ENCODE data around the gene MYADM.

Gene MYADM

DNA sequence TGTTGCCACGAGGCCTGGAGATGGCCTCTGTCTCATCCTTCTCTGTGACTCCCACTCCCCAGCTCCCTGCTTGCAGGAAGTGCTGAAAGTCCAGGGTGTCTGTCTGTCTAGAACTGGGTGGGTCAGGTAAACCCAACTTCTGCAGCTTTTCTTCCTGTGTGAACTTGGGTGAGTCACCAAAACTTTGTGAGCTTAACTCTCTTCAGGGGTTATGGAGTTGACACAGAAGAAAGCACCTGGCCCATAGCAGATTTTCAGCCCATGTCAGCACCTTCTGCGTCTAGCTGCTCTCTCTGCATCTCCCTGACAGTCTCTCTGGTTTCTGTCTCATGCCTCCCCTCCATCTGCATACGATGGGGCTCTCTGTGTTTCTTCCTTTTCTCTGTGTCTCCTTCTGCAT is 37.2 kb downstream of the MYADM start:
- TF ChIP-seq POLR2AphosphoS5 (IDR thresholded peaks at IDR 0.05; ENCODE audit: low read depth, low read length) (no peak), FOXP2 (optimal IDR thresholded peaks at IDR 0.05; ENCODE audit: borderline replicate concordance, extremely low read depth, extremely low read length, insufficient read depth) (no peak), TAF1 (IDR thresholded peaks at IDR 0.05; ENCODE audit: borderline replicate concordance, insufficient read depth, low read length) (no peak), SIN3A (IDR thresholded peaks at IDR 0.05; ENCODE audit: borderline replicate concordance, insufficient read depth, low read length) (no peak)
- TF ChIP-seq, protein P1, sequence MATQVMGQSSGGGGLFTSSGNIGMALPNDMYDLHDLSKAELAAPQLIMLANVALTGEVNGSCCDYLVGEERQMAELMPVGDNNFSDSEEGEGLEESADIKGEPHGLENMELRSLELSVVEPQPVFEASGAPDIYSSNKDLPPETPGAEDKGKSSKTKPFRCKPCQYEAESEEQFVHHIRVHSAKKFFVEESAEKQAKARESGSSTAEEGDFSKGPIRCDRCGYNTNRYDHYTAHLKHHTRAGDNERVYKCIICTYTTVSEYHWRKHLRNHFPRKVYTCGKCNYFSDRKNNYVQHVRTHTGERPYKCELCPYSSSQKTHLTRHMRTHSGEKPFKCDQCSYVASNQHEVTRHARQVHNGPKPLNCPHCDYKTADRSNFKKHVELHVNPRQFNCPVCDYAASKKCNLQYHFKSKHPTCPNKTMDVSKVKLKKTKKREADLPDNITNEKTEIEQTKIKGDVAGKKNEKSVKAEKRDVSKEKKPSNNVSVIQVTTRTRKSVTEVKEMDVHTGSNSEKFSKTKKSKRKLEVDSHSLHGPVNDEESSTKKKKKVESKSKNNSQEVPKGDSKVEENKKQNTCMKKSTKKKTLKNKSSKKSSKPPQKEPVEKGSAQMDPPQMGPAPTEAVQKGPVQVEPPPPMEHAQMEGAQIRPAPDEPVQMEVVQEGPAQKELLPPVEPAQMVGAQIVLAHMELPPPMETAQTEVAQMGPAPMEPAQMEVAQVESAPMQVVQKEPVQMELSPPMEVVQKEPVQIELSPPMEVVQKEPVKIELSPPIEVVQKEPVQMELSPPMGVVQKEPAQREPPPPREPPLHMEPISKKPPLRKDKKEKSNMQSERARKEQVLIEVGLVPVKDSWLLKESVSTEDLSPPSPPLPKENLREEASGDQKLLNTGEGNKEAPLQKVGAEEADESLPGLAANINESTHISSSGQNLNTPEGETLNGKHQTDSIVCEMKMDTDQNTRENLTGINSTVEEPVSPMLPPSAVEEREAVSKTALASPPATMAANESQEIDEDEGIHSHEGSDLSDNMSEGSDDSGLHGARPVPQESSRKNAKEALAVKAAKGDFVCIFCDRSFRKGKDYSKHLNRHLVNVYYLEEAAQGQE (IDR thresholded peaks at IDR 0.05; ENCODE audit: insufficient read depth in 1 of 2, low read depth in 2 of 2, low read length in 2 of 2) = no peak

DNA sequence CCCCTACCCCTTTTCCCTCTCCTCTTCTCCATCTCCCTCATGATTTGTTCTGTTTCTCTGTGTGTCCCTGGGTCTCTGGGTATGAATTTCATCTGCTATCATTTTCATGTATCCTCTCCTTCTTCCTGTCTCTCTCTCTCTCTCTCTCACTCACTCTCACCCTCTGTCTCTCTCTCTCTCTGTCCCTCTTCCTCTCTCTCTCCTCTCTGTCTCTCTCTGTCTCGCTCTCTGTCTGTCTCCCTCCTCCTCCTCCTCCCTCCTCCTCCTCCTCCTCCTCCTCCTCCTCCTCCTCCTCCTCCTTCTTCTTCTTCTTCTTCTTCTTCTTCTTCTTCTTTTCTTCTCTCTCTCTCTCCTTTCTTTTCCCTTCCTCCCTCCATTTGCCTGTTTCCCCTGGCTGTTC is 38.1 kb downstream of the MYADM start:
- TF ChIP-seq FOXP2 (optimal IDR thresholded peaks at IDR 0.05; ENCODE audit: borderline replicate concordance, extremely low read depth, extremely low read length, insufficient read depth) = no peak
- TF ChIP-seq SIN3A (IDR thresholded peaks at IDR 0.05; ENCODE audit: borderline replicate concordance, insufficient read depth, low read length) = no peak
- no peak for TF ChIP-seq TAF1 (IDR thresholded peaks at IDR 0.05; ENCODE audit: borderline replicate concordance, insufficient read depth, low read length)
- no peak for TF ChIP-seq POLR2AphosphoS5 (IDR thresholded peaks at IDR 0.05; ENCODE audit: low read depth, low read length)
- TF ChIP-seq, protein P1 (IDR thresholded peaks at IDR 0.05; ENCODE audit: insufficient read depth in 1 of 2, low read depth in 2 of 2, low read length in 2 of 2) = no peak

DNA sequence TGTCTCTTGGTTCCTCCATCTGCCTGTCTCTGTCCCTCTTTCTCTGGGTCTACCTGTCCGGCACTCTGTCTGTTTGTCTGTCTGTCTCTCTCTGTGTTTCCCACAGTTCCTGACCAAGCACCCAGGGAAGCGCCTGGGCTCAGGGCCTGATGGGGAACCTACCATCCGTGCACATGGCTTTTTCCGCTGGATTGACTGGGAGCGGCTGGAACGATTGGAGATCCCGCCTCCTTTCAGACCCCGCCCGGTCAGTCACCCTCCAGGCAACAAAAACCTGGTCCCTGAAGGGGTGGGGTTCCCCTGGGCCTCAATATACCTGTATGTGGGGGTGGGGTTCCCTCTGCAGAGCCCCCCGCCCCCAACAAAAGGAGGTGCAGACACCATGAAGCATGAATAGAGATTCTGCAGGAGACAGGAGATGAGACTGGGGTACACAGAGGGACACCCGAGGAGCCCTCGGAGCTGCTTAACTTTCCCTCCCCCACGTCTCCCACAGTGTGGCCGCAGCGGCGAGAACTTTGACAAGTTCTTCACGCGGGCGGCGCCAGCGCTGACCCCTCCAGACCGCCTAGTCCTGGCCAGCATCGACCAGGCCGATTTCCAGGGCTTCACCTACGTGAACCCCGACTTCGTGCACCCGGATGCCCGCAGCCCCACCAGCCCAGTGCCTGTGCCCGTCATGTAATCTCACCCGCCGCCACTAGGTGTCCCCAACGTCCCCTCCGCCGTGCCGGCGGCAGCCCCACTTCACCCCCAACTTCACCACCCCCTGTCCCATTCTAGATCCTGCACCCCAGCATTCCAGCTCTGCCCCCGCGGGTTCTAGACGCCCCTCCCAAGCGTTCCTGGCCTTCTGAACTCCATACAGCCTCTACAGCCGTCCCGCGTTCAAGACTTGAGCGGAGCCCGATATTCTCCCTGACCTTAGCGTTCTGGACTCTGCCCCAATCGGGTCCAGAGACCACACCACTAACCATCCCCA is 38.8 kb downstream of the MYADM start:
- TF ChIP-seq FOXP2 (optimal IDR thresholded peaks at IDR 0.05; ENCODE audit: borderline replicate concordance, extremely low read depth, extremely low read length, insufficient read depth) = no peak
- no peak for TF ChIP-seq SIN3A (IDR thresholded peaks at IDR 0.05; ENCODE audit: borderline replicate concordance, insufficient read depth, low read length)
- no peak for TF ChIP-seq TAF1 (IDR thresholded peaks at IDR 0.05; ENCODE audit: borderline replicate concordance, insufficient read depth, low read length)
- TF ChIP-seq POLR2AphosphoS5 (IDR thresholded peaks at IDR 0.05; ENCODE audit: low read depth, low read length) = no peak
- TF ChIP-seq, protein P1 (IDR thresholded peaks at IDR 0.05; ENCODE audit: insufficient read depth in 1 of 2, low read depth in 2 of 2, low read length in 2 of 2) = no peak

DNA sequence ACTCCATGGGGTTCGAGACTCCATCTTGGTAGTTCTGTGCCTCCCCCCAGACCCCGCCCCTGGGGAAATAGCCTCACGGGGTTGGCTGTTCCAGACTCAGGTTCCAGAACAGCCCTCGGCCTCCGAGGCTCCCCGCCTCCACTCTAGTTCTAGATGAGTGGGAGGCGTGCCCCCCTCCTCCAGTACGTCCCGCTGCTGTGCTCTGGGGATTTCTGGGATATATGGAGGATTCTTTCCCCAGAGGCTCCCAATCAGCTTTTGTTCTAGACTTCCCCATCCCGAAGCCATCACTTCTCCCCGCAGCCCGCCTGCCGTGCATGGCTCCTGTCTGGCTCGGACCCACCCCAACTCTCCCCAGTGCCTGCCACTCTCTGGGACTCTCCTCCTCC is 39.5 kb downstream of the MYADM start:
- TF ChIP-seq TAF1 (IDR thresholded peaks at IDR 0.05; ENCODE audit: borderline replicate concordance, insufficient read depth, low read length) = no peak
- no peak for TF ChIP-seq SIN3A (IDR thresholded peaks at IDR 0.05; ENCODE audit: borderline replicate concordance, insufficient read depth, low read length)
- no peak for TF ChIP-seq FOXP2 (optimal IDR thresholded peaks at IDR 0.05; ENCODE audit: borderline replicate concordance, extremely low read depth, extremely low read length, insufficient read depth)
- TF ChIP-seq POLR2AphosphoS5 (IDR thresholded peaks at IDR 0.05; ENCODE audit: low read depth, low read length) = no peak
- TF ChIP-seq, protein P1 (IDR thresholded peaks at IDR 0.05; ENCODE audit: insufficient read depth in 1 of 2, low read depth in 2 of 2, low read length in 2 of 2) = no peak
